Heart left ventricle (tissue), 13 donors: ENCODE data around the gene SKAP2.

Source experiments
- CTCF ChIP-seq, 12 donors: fragments of 200-600 bp; sonication (generic) in 4 of 12; IDR thresholded peaks; one replicate each; pipeline versions ENCODE4 v1.5.0 to v1.8.0; 2018 to 2022; ENCODE audit warnings: antibody characterized with exemption in 12 of 12, mild to moderate bottlenecking in 5 of 12
- POLR2A ChIP-seq, 2 donors: fragments of 450-650 bp; IDR thresholded peaks; one replicate each; pipeline ENCODE4 v1.6.1; 2017; ENCODE audit warnings: antibody characterized with exemption in 2 of 2, mild to moderate bottlenecking in 2 of 2, moderate library complexity in 2 of 2
- donor health status: ischemic (EF 13 %, LVEDD 7.1; RV severe dilation, severe dysfunction).
- donor health status: DM: no; HTN: yes; CAD: no.
- donor health status: DM: no; HTN: no; CAD: no.
- donor health status: ischemic (EF 25% LVEDD 6.9; RV normal size, moderate dysfunction).
- donor health status: ischemic (EF 25% LVEDD 5.7; RV mildly dilated, moderate dysfunction).
- donor health status: ischemic (EF 35%, LVEDD 5.7; RV mildly dilated, moderate dysfunction).
- donor health status: nonischemic (EF 11% LVEDD 7.7; RV severe dilation, severe dysfunction).
- donor health status: DM: yes; HTN: yes; CAD: no.
- donor health status: PGD.
- donor health status: ischemic (EF 29% LVEDD 5.4; RV normal size, mild dysfunction).
- donor health status: nonischemic (EF 23%, LVEDD 6.1; RV moderate dilation, normal function).

- TF ChIP-seq CTCF (IDR thresholded peaks at IDR 0.05), result no peak
- TF ChIP-seq POLR2A (IDR thresholded peaks at IDR 0.05), result no peak
These were observed 219.3 kb downstream of the SKAP2 start for GRCh38 chr7:26645121-26645520.
